GM19035 (cell line): ENCODE results near the gene CELF4.

Source experiments
- ATAC-seq: cut with Tn5 transposase; IDR thresholded peaks from one replicate; pipeline ENCODE4 v1.9.1; 2021; ENCODE audit not compliant: unreplicated experiment

Gene CELF4

GRCh38 chr18:37497853-37498518 is 67.6 kb downstream of the CELF4 start:
- no peak for ATAC-seq

- no peak for ATAC-seq
Measured at GRCh38 chr18:37496568-37496967, 69.0 kb downstream of the CELF4 start.

DNA sequence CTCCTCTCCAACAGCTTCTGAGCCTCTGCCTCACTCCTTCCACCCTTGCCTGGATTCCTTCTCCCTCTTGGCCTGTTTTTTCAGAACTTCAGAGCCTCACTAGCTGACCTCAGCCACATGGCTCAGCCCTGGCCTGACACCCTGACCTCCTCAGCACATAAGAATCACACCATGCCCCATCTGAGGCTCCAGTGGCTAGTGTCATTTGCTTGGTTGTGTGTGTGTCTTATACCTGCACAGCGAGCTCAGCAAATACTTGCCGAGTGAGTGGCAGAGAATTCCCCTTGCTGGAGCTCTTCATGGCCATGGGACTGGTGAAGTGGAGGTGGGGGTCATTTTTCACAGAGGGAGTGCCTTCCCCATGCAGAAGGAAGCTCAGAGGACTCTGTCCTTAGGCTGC is 70.2 kb downstream of the CELF4 start:
- ATAC-seq = no peak

DNA sequence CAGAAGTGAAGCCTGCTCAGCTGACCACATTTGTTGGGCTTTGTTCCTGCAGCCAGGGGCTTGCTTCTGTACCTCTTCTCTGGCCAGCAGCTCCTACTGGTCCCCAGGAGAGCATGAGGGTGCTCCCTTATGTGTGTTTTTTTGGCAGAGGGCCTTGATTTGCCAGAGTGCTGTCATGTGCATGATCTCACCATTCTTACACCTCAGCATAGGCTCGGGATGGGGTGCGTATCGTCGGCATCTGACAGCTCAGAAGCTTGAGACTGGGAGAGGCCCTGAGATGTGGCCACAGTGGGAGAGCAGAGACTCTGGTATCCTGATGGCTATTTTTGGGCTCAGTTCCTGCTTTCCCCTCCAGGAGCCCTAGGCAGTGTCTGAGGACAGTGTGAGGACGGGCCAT is 71.2 kb downstream of the CELF4 start:
- ATAC-seq = no peak

DNA sequence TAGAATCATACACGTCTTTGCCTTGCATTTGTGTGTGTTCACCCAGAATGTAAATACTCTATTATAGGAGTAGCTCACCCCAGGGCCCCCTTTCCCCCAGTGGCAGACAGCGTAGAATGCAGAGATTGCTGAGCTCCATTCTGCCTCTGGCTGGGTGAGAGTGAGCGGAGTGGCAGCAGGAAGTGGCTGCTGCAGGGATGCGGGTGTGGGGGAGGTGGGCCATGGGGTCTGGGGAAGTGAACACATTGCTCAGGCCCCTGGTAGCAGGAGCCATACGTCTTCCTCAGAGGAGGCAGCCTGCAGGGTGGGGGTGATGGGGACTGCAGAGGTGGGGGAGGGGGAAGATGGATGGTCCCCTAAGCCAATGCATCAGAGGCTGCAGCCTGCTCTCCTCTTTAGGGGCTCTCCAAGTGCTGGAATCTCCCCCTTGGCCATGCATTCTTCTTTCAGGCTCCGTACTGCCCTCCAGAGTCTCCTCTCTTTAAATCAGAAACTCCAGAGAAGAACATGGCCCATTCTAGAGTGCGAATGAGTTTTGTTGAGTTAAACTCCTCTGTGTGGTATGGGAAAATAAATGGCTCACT is 72.2 kb downstream of the CELF4 start:
- no peak for ATAC-seq

GRCh38 chr18:37492952-37493351 is 72.6 kb downstream of the CELF4 start:
- ATAC-seq = no peak

- no peak for ATAC-seq
Measured at GRCh38 chr18:37491526-37491925, 74.1 kb downstream of the CELF4 start.

DNA sequence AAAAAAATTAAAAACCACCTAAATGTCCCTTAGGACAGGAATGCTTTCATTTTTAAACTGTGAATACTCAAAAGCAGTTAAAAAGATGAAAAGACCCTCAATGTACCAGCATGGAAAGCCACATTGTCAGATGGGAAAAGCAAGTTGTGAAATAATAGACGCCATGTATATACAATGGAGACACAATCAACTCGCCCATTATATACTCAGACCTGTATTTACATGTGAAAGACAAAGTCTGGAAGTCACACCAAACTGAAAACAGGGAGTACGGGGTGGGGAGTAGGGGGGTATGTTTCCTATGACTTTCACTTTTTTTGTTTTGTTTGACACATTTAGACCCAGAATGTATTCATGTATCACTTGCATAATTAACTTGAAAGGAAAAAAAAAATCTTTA is 75.6 kb downstream of the CELF4 start:
- no peak for ATAC-seq

DNA sequence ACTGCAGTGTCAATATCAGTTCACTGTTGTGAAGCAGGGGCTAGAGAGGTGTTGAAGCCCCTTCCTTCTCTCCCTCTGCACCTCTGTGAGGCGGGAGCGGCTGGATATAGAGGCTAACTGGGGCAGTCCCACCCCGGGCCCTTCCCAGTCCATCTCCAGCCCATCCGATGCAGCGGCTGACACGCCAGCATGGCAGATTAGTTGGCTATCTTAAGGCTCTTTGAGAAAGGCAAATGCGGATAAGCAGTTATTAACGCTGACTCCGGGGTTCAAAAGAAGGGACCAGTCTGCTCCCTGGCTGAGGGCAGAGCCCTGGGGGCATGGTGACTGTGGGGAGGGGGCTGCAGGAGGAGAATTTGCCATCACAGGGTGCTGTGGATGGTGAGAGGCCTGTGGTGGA is 76.6 kb downstream of the CELF4 start:
- no peak for ATAC-seq

GRCh38 chr18:37487400-37487867 is 78.2 kb downstream of the CELF4 start:
- no peak for ATAC-seq

- no peak for ATAC-seq
Measured at GRCh38 chr18:37486848-37487247, 78.8 kb downstream of the CELF4 start.

DNA sequence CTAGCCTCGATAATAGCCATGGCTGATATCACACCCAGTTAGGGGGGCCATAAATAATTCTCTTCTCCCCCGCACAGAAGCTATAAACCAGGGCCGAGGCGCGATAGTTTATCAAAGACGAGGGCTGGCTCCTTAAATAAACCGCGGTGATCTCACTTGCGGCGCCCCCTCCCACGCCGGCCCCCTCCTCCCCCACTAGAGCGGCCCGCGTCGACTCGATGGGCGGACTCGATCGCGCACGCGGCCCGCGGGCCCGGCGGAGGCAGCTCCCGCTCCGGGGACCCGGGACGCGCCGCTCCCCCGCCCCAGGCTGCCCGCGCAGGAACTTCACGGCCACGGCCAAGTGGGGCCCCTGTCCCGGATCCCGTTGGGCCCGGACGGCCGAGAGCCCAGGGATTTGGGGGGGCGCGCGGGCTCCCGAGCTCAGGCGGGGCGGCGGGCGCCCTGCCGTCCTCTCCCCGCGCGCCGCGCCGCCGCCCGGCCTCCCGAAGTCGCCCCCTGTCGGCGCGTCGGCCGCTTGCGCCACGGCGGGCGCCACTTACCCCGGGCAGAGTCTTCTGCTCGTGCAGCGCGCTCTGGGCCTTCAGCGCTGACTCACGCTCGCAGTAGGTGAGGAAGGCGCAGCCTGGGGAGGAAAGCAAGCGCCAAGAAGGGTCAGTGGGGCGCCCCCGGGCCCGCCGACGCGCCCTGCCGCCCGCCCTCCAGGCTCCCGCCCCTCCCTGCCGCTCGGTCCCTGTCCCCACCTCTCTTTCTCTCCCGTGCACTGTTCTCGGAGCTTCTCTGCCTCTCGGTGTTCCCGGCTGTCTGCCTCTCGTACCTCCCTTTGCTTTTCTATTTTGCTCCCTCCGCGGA is 80.4 kb downstream of the CELF4 start:
- ATAC-seq = no peak

GRCh38 chr18:37483984-37484819 is 81.4 kb downstream of the CELF4 start:
- no peak for ATAC-seq

DNA sequence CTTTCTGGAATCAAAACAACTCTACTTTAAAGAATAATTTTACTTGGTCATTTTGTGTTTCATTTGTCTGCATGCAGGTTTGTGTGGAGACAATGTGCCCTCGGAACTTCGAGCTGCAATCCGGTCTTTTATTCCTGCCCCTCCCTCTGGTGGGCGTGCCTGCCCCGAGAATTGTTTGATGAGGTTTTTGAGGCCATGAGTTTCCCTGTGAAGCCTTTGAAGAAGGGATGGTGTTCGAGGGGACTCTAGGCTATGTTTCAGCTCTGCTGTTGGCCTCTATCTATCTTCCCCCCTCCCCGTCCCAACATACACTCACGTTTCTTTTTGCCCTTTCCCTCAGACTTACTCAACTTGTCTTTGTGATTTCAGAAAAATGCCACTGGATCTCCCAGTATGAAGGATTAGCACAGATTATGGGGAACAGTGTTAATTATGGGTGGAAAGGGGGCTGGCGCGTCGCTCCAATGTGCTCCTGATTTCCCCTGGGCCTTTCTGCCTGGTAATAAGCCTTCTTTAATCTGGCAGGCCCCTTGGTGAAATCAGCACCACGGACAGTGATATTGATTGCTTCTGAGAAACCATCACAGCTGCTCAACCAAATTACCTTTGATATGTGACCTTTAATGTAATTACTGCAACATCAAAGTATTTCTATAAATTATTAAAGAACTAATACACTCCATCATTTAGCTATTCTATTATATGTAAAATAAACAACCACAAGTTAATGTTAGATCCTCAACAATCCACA is 82.2 kb downstream of the CELF4 start:
- no peak for ATAC-seq

- ATAC-seq = no peak
Measured at GRCh38 chr18:37482433-37482832, 83.2 kb downstream of the CELF4 start.

GRCh38 chr18:37482002-37482401 is 83.6 kb downstream of the CELF4 start:
- ATAC-seq = no peak

- ATAC-seq = no peak
Measured at GRCh38 chr18:37481491-37481890, 84.1 kb downstream of the CELF4 start.

DNA sequence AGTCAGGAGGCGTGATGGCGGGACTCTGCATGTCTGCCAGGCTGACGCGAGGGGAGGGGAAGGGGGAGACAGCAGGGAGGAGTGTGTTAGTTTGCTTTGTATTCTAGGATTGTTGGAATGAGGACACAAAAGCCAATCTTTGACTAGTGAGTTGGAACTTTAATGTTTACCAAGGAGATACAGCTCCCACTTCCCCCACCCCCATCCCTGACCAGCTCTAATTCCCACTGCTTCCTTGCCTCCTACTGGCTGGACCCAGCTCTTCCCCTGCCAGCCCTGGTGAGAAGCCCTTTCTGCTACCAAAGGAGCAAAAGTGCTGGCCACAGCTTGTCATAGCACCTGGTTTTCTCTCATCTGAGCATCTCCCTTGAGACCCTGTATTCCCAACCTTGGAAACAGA is 84.5 kb downstream of the CELF4 start:
- ATAC-seq = no peak

DNA sequence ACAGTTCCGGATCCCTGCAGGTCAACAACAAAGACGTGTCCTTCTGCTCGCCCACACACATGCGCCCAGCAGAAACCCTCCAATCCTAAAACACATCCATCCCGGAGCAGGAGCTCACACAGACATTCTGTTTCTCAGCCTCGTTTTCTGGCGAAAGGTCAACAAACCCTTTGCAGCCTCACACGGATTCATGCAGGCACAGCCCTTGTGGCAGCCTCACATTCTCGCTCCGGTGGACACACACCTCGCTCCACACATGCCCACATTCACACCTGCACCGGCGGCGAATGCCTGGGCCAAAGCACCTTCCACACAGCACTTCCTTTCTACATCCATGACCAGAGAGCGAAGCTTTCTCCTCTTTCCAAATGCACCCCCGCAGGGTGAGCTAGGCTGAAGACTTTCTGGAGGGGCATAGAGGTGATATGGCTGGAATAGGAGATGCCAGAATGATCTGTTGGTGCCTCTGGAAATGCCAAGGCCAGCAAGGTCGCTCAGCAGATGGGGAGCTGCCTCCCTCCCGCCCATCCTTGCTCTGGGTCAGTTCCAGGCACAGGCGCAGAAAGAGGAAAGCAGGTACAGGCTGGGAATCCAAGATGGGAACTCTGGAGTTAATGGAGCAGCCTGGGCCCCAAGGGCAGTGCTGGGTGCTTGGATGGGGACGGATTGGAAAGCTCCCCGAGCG is 88.8 kb downstream of the CELF4 start:
- no peak for ATAC-seq

- ATAC-seq = no peak
Measured at GRCh38 chr18:37476182-37476581, 89.4 kb downstream of the CELF4 start.
